Putamen (tissue), 1 donor: ENCODE data around the gene BBX.

Experiments
- DNase-seq: peaks from one replicate; pipeline ENCODE4 v3.0.0-alpha.2; 2016; ENCODE audit warnings: low spot score

Gene BBX

DNA sequence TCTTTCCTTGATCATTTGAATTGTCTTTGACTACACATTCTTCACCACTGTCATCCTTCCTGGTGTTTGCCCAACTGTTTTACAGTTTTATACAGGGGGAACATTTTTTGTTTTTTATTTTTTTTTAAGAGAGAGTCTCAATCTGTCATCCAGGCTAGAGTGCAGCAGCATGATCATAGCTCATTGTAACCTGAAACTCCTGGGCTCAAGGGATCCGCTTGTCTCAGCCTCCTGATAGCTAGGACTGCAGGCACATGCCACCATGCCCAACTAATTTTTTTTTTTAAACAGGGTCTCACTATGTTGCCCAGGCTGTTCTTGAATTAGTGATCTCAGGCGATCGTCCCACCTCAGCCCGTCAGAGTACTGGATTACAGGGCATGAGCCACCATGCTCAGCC, 222.6 kb downstream of the BBX start:
- DNase-seq = no peak

DNA sequence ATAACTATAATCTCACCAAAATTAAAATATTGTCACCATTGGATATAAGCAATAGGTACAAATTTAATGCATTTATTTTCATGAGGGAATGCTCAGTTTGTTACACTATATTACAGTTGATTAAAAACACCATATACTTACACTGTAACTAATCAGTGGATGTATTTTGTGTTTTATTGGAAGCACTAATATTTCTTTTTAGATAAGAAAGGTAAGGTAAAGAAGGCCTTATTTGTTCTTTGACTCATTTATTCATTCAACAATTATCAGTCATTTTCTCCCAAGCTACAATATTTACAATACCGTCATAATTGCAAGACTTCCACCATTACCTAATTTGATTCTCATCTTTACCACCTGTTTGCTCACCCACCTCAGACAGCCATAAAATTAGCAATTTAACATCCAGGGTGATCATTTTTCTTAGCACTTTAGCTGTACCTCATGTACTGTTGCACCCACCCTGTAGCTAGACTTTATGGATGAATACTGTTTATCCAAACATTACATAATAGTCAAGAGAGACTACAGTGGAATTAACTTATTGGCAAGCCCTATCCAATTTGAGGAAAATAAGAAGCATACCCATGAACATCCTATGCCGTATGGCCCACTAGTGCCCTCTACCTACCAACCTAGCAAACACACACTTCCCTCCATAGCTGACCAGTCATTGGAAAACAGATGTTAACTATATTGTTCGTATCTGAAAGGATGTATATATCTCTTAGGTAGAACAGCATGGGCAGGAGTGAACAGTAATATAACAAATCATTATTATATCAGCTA, 229.6 kb downstream of the BBX start:
- no peak for DNase-seq

DNA sequence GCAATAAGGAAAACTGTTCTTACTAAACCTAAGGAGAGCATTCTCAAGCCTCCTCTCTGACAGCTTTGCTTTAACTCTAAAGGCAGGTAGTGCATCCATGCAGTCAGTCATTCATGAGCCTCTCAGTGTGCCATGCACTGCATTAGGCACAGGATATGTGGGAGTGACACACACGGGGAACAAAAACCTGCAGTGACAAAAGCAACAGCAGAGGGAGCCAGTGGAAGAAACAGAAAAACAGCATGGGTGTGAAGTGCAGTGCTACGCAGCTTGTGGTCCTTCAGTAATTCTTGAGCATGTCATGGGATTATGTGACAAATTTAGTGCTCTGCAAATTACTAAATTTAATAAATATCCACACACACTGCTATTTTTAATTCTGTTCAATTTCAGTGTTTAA, 230.7 kb downstream of the BBX start:
- peak; percentile 71 for DNase-seq

DNA sequence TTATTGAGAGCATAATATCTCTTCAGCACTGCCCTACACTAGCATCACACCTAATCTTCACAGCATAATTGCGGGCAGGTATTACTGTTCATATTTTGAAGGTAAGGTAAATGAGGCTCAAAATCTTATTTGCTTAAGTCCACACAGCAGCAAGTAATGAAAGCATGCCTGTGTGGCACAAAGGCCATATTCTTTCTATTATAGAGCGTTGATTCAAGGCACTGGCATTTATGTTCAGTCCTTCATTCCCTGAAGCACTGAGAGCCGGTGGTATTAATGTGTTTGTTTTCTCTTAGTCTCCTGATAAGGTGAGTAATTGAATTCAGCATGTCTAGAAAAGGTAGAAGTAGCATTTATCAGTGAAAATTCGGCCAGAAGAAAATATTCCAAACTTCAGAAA, 231.2 kb downstream of the BBX start:
- DNase-seq = no peak

DNA sequence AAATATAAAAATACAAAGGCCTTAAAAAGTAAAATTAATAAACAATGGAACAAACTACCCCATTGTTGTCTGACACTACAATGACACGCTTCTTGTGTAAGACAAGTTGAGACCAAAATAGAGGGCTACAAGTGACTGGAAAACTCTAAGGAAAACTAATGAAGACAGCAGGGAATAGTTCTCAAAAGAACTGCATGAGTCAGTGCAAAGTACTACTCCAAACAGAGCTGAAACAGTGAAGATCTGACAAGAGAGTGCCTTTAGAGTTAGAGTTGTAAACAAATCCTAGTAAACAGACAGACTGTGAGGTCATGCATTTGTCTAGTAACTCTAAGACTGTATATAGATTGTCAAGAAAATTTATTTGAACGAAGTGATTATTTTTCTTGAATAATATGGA, 233.9 kb downstream of the BBX start:
- peak; percentile 17 for DNase-seq

DNA sequence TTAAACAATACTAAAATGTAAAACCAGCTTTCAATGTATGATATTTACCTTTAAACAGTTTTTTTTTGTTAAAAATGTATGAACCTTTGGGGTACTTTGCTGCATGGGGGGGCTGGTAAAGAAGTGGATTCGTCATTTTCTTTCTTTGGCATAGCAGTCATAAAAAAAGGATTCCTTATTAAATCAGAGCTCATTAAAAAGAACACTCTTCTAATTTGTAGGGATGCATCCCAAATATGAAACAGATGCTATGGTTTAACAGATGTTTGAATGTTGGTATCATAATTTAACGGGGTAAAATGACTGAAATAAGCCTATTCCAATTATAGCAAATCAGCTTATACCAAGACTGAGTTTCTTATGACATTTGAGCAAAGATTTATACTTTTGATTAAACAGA, 234.4 kb downstream of the BBX start:
- DNase-seq = no peak

DNA sequence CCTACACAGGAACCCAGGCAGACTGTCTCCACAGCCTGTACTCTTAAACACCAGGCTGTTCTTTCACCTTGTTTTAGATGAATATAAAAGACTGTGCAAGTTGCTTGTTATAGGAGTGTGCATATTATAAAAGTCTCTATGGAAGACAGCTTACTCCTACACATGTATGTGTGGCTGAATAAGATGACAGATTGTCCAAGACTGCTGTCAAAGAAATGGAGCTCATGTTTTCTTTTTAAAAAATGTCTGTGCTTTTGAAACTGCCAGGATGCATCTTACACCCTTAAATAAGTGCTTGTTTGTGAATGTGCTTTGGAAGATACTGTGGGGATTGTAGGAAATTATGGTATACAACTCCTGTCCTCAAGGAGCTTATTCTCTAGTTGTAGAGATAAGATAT, 237.4 kb downstream of the BBX start:
- DNase-seq = no peak

DNA sequence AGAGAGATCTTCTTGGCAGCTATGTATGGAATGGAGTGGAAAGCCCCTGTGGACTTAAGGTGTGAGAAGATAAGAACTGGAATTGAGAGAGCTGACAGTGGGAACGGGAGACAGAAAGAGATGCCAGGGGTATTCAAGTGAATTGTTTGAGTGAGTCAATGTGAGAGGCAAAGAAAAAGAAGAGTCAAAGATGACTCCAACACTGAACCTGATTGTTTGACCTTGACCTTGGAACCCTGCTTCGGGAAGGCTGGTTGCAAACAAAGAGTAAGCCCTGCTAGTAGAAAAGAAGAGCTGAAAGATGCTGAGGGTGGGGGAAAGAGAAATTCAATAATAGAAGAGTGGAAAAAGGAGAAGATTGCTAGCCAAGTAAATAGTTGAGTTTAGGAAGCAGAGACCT, 238.6 kb downstream of the BBX start:
- DNase-seq = no peak

DNA sequence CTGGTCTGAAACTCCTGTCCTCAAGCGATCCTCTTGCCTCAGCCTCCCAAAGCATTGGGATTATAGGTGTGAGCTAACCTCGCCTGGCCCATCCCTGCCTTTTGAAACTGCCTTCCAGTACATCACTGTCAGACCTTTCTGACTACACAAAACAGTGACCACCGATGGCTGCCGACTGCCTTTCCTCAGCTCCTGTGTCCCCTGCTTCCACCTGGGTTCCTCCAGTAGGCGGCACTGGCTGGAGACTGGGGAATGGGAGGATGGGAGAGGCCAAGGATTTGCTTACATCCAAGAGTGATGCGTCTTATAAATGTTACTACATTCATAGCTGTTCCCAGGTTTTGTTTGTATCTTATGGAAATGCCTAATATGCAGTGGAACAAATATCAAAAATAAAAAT, 242.8 kb downstream of the BBX start:
- no peak for DNase-seq

DNA sequence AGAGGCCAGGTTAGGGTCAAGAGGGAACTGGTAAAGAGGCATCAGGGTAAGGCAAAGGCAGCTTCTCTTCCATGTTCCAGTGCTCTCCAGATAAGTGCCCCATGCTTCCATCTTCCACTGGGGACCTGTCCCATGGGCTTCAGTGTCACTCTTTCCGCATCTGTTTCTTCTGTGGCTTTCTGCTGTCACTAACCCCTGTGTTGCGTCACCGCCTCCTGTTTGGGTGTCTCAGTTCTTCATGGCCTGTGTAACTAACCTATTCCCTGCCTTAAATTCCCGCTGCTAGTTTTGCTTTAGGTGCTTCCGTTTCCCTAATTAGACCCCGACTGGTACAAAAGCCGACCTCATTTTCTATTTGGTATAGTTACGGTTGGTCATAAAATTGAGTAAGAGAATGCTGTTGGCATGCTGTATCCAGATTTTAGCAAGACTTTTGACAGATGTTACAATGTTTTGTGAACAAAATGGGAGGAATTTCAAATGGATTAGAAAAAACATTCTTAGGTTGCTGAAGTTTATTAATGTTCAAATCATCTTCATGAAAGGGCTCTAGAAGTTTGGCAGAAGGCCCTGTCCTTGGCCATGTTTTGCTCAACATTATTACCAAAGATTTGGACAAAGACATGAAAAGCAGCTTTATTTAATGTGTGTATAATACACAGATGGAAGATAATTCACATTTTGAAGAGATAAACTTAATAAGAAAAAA, 245.3 kb downstream of the BBX start:
- no peak for DNase-seq

DNA sequence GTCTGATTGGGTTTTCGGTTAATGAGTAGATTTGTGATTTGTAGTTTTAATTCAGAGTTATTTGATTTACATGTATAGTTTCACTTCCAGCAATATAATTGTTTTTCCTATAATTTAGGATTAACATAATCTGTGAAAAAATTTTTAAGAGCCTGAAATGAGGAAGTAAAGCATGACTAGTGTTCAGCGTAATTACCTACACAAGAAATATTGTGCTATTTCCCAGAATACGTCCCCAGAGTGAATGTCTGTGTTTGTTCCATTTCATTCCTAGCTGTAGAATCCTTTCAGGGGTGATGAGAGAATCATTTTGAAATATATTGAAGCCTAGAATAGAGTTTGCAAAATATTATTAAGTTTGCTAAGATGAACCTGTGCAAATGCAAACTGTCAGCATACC, 247.1 kb downstream of the BBX start:
- no peak for DNase-seq

DNA sequence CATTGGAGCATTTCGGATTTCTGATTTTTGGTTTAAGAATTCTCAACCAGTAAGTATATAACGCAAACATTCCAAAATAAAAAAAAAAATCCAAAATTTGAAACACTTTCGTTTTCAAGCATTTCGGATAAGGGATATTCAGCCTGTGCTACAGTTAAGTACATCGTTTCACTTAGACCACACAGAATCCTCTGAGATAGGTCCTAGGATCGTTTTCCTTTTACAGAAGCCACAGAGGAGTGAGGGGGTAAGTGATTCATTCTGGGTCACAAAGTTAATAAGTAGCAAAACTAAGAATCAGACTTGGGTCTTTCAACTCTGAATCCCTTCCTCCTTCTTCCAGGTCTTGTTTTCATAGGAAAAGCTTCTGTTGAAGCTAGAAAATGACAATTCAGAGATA, 249.3 kb downstream of the BBX start:
- no peak for DNase-seq

DNA sequence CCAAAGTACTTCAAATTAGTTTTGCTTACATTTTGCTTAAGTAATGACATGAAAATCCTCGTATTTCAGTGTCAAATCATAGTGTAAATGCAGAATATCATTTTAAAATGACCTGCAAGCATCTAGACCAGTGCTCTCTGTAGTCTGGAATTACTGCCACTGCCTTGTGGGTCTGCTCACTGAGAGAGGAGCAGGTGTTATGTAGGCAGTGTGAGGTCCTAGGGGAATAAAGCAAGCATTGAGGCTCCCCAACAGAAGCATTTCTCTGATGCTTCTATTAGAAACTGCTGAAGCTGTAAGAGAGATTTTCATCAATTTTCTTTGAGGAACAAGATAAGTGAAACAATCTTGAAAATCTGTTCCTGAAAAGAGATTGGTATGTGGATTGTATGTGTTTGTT, 253.2 kb downstream of the BBX start:
- no peak for DNase-seq

DNA sequence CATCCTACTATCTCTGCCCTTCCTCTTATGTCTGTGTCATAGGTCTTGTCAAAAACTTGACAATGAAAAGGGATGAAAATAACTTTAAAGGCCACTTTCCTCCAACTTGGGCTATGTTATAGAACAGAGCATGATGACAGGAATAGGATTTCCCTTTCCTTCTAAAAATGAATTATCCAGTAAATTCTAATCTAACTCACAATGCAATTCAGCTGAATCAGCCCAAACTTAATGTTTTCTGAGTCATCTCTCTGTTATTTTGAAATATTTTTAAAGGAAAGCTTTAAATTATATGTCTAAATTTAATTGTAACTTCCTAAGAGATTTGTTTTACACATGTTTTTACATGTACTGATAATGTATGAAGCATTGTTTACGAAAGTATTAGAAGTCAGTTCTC, 258.5 kb downstream of the BBX start:
- DNase-seq = no peak

DNA sequence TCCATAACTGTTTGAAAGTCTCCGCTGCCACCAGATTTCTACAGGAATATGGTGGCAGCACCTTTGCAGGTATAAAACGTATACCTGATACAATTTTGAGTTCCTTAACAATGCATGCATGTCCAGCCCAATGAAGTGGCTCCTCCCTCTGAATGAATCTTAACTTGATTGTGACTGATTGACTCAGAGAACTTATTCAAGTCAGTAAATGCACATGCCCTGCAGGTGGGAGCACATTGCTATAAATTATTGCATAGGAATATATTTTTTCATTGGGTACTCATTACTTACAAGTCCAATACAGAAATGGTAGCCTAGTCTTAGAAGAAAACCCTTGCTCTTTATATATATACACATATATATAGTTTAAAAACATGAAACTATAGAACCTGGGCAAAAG, 259.3 kb downstream of the BBX start:
- no peak for DNase-seq

DNA sequence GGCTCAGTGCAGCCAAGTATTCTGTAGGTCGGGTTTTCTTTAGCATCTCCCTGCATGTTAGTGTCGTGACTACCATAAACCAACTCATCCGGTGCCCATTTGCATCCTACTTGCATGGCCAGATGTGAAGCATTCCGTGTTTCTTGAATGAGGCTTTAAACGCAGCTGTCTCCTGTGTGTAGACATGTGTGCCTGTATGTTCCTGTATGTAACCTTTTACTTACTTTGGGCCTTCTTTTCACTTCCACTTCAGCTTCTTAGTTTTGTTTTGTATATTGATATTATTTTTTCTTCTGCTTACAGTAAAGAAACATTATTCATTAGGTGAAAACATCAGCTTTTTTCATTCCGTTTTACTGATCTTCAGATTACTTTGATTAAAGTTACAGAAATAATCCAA, 267.9 kb downstream of the BBX start:
- DNase-seq = no peak

DNA sequence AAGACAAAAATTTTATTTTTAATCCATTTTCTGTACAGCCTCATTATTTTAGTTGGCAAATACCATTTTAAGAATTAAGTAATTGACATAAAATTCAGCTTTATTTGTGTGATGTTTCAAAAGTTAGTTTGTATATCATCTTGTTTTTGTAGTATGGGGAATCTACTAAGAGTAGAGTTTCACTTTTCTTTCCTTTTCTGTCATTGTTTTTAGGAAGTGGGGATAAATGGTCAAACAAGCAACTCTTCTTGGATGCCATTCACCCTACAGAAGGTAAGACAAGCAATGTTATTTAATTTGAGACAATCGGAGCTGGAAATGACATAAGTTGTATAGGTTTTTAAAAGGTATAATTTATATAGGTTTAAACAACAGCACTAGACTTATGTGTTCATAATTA, 268.3 kb downstream of the BBX start:
- DNase-seq = no peak

DNA sequence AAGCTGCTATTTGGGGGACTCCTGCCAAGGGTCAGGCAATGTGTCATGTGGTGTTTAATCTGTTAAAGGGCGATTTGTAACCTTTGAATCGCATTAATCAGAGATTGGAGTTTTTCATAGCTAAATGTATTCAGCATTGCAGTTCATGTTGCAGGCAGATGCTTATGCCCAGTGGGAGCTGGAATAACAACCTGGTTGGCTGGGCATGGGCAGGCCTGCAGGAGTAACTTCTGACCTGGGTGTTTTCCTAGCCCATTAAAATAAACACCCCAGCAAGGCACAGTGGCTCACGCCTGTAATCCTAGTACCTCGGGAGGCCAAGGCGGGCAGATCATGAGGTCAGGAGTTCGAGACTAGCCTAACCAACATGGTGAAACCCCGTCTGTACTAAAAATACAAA, 268.7 kb downstream of the BBX start:
- DNase-seq = no peak

DNA sequence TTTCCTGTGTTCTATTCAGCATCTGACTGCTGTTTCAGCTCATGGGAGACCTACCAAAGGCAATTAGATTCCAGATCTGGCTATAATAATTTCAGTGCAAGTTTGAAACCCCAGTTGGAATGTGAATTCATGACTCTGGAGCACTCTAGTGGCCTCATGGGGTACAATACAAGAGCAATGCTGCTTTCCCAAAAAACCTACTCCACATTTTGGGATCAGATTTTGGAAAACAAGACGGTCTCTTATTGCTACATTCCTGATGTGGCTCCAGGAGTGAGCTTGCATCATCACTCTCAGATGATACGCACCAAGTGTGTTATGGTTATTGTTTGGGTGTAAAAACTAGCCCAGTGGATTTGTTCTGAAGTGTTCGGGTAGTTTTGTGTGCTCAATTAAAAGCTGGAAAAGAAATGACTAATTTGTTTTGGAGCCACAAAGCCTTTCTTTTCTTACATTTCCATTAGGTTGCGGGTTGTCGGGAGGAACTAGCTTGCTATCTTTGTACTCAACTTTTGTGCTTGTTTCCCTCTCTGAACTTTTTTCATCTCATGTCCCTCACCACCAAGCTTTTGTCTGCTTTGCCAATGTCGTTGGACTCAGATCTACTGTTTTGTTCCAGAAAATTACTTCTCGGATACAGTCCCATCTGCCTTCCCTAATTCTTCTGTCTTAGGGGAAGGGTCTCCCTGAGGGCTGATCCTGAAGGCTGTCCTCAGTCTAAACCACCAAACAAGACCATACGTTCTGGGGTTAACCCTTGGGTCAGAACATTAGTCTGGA, 272.1 kb downstream of the BBX start:
- DNase-seq = peak; percentile 25

DNA sequence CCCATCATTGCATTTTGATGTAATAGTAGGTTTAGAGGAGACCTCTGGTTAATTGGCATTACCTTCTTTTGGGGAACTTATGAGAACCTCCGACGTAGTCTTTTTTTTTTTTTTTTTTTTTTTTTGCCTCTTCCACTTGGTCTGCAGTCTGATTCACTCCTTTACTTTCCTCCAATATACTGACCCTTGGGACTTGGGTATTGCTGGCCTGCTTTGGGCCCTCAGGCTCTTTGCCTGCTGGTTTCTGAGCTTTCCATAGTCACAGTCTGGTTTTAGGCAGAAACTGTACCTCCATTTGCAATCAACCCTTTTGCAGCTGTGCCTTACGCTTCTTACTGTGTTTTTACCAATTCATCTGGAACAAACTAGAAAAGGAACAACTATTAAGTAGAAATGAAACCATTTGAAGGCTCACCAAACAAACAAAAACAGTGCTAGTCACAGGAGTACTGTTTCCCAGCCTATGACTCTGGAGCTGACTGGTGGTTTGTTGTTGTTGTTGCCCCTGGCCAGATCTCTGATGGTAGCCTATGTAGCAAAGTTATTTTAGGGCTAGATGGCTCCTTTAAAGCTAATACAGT, 272.8 kb downstream of the BBX start:
- no peak for DNase-seq

DNA sequence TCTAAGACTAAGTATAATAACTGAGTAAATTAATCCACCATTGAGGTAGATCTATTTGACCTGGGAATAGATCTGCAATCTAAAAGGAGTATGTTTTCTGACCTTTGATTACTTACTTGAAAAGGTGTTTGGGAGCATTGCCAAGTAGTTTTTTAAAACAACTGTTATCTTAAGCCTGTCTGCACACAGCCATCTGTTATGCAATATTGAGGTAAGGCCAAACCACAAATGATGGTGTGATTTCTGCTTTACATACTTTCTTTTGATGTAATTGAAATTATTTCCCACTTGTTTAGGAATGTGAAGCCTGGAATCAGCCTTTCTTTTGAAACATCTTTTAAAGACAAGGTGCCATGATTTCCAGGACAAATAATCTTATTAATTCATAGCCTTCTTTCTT, 274.0 kb downstream of the BBX start:
- DNase-seq = no peak

DNA sequence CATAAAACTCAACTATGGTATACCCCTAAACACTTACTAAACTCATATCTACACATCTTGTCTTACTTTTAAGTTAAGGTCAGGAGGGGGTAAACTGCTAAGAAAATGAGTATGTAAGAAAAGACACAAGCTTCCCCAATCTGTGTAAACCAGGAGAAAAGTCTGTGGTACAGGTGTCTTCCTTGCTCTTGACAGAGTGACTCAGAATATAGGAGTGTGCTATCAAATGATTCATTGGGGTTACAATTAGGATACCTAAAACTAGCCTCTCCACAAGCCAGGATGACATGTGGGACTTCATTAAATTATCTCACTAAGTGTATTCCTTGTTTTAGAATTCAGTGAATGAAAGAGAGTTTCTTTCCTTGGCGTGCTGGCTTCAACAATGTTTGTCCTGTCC, 274.8 kb downstream of the BBX start:
- no peak for DNase-seq

DNA sequence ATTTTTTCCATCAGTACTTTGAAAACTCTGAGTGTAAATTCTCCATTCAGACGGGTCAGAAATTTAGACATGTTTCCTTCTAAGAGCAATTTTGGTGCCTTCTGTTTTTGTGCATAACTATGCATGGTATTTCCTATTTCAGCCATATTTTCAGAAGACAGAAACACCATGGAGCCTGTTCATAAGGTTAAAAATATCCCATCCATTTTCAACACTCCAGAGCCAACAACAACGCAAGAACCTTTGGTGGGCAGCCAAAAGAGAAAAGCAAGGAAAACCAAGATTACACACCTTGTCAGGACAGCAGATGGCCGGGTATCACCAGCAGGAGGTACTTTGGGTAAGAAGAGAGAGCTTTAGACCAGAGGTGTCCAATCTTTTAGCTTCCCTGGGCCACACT, 275.6 kb downstream of the BBX start:
- no peak for DNase-seq
